Mesodermal cell (in vitro differentiated cells): ENCODE measurements around the gene HOXA3.

ENCODE experiments used
- H3K27ac ChIP-seq: 2 replicates; pipeline ENCODE4 v1.7.0; 2013; ENCODE audit warnings: mild to moderate bottlenecking, low read depth, low read length, moderate library complexity; ENCODE audit not compliant: severe bottlenecking
- H3K36me3 ChIP-seq: 2 replicates; pipeline ENCODE4 v1.7.1; 2013; ENCODE audit warnings: mild to moderate bottlenecking, low read length, moderate library complexity; ENCODE audit not compliant: control insufficient read depth, insufficient read depth
- H3K4me1 ChIP-seq: one replicate; pipeline ENCODE4 v1.7.1; 2013; ENCODE audit warnings: mild to moderate bottlenecking, low read length; ENCODE audit not compliant: insufficient read depth, control insufficient read depth, poor library complexity, severe bottlenecking
- H3K4me3 ChIP-seq: 2 replicates; pipeline ENCODE4 v1.7.0; 2013; ENCODE audit warnings: low read length, control low read depth, mild to moderate bottlenecking; ENCODE audit not compliant: insufficient read depth, poor library complexity, severe bottlenecking; ENCODE audit errors: extremely low read depth
- H3K9me3 ChIP-seq: 2 replicates; pipeline ENCODE4 v1.7.1; 2013; ENCODE audit warnings: mild to moderate bottlenecking, low read length, moderate library complexity; ENCODE audit not compliant: control insufficient read depth
- WGBS, 2 experiments: methylation state at CpG; one replicate each; pipeline ENCODE4 v1.1.5; 2013; ENCODE audit warnings: missing lambda C conversion rate in 2 of 2; ENCODE audit not compliant: insufficient coverage in 2 of 2; 5-methylcytosine and 5-hydroxymethylcytosine counted together

HOXA3 gene

DNA sequence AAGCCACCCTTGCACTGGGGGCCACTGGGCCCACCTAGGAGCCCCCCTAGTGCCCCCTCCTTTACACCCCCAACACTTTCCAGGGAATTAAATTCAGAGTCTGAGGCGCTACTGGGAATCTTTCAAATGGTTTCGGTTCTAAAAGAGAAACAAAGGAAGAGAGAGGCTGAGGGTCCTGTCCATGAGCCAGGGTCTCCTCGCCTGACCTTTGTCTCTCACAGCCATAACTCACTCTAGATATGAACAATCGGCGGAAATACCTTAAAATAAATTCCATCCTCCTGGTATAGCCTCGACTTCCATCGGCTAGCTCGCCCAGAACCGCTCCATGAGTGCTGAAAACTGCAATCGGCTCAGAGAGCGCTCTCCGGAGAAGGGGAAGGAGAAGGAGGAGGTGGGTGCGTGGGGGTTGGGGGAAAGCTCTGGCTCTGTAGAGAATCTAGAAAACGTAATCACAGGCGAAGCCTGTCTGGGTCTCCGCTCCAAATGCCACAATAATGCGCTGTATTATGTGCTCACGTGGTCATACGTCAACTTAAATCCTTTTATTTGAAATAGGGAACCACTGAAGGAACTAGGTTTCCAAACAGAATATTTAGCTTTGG is 34.4 kb downstream of the HOXA3 start:
- Histone ChIP-seq H3K4me1 (peaks cover 10% of the 10 kb centered on the region), H3K36me3 (no peaks in the 10 kb centered on the region), H3K27ac (no peak overlapping the region), H3K4me3 (no peak overlapping the region), H3K9me3 (no peaks in the 10 kb centered on the region)
- 0 to 6% methylated on average over 7 to 10 of the region's 19 CpGs for WGBS, 2 experiments

DNA sequence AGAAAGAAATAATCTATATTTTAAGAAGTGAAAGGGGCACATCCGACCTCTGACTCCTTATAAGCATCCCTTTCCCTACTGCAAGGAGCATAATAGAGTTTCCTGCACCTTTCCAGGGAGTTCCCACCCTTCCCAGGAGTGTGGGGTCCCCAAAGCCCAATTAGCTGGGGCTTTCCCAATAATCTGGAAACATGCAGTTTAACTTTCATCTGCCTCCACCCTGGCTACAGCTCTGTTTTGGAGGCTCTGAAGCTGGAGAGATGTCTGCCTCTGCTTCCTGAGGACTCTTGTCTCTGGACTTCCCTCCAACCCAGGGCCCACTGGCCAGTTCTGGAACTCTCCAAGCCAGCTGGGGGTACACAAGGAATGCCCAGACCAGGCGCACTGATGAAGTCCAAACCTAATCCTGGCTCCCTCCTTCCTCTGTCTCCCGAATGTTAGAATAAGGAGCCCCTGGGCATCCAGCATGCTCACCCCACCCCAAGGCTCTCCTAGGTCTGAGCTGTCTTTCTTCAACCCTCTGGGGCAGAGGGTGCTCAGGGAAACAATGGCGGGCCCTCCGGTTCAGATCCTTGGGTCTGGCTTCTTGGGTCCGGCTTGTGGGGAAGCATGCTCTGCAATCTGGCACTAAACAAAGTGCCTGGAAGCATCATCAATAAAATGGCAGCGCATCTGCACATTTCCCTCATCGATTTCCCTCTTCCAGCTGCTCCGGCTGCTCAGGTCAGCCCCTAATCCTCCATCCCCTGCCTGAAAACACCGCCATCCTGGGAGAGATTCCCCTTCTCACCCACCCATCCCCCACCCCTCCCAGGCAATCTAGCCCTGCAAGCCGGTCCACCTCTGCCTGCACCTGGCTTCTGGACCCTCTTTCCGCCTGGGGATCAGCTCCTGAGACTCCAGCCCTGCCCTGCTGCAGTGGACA is 35.2 kb downstream of the HOXA3 start:
- 9 to 10% methylated on average over 9 to 12 of the region's 12 CpGs for WGBS, 2 experiments
- peaks cover 10% of the 10 kb centered on the region for H3K4me1 ChIP-seq
- H3K27ac ChIP-seq: no peak overlapping the region
- H3K9me3 ChIP-seq: no peaks in the 10 kb centered on the region
- H3K36me3 ChIP-seq: no peaks in the 10 kb centered on the region
- H3K4me3 ChIP-seq: no peak overlapping the region

DNA sequence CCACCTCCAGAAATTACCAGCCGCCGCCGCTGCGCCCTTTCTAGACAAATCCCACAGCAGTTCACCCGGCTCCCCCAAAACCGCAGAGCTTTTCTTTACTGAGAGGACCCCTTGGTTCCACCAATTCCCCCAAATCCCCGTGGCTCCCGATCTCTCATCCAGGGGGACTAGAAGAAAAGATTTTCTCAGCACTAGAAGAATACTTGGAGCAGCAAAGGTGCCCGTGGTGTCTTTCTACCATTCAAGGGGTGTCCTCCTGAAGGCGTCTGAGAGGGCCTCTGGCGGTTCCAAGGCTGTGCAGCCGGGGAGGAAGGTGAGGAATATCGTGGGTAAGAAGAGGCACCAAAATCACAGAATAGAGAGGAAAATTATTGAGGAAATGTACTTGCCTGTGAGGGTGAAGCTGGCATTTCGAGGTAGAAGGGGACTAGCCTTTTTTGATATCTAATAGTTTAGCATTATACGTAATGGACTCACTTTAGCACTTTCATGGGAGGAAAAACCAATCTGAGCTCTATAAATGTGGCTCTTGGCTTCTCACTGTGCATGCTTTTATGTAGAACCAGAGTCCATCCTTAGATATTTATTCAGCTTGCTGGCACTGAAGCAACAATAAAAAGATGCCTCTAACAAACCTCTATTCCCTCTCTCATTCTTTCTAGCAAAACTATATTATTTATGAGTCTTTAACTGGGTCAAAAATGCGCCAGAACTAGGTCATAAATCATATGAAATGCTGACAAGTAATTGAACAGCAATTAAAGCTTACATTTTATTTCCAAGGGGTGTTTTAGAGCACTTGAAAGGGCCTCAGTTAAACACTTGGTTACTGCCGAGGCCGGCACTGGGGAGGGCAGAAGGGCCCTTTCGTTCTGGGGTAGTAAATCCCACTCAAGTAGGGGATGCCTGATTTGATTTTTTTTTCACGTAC is 36.1 kb downstream of the HOXA3 start:
- peaks cover 10% of the 10 kb centered on the region for H3K4me1 ChIP-seq
- H3K36me3 ChIP-seq: no peaks in the 10 kb centered on the region
- WGBS, 2 experiments: 5% methylated on average over 4 to 11 of the region's 20 CpGs
- no peak overlapping the region for H3K27ac ChIP-seq
- peak overlapping the region; percentile 6 for H3K4me3 ChIP-seq
- H3K9me3 ChIP-seq: no peaks in the 10 kb centered on the region

DNA sequence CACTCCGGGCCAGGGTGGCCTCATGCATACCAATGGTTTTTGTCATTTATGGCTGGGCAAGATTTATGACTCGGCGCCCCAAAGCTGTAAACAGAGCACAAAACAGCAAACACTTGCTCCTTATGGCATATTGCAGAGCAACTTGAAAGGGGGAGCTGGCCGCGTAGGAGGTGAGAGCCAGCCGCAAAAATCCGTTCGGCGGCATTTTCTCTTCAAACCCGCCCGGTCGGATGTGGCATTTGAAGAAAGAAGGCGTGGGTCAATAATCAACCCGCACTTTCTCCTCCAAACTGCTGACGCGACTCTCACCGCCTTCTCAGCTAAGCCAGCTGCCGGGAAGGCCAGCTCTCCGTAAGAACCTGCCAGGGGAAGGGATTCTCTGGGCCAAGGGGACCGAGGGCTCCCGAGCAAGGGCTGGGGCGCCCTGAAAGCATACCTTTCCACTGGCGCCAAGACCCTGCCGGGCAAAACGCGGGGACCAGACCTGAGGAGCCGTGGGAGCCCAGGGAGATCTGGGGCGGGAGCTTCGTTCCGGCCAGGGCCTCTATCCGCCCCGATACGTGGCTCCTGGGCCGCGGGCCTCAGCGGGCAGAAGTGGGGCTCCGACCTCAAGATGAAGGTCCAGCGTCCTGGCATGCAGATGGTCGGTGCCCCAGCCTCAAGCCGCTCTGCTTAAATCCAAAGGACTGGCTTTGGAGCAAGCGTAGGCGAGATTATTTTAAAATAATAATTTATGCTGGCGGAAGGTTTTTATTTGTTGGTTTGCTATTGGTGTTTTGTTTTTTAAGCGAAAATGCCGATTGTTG is 37.0 kb downstream of the HOXA3 start:
- Histone ChIP-seq H3K4me1 (peaks cover 17% of the 10 kb centered on the region), H3K36me3 (no peaks in the 10 kb centered on the region), H3K4me3 (peak overlapping the region; percentile 24), H3K9me3 (no peaks in the 10 kb centered on the region), H3K27ac (peak overlapping the region; percentile 71)
- WGBS, 2 experiments: 0 to 1% methylated on average over 35 to 36 of the region's 45 CpGs

DNA sequence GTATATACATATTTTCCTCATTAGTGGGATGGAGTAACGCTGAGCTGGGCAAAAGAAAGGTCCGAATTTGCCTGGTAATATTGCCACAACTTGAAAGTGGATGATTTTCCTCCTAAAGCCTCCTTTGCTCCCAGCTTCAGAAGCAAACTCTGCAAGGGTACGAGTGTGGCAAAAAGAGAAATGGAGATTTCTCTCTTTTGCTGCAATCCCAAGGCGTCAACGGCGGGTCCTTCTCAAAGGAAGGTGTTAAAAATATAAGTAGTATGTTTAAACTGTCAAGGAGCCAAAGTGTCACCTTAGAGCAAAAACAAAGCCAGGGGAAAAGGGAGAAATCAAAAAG is 37.5 kb downstream of the HOXA3 start:
- Histone ChIP-seq H3K4me1 (peaks cover 19% of the 10 kb centered on the region), H3K36me3 (no peaks in the 10 kb centered on the region), H3K4me3 (no peak overlapping the region), H3K9me3 (no peaks in the 10 kb centered on the region), H3K27ac (peak overlapping the region; percentile 71)
- WGBS, 2 experiments: 0 to 16% methylated on average over 3 to 4 of the region's 6 CpGs

DNA sequence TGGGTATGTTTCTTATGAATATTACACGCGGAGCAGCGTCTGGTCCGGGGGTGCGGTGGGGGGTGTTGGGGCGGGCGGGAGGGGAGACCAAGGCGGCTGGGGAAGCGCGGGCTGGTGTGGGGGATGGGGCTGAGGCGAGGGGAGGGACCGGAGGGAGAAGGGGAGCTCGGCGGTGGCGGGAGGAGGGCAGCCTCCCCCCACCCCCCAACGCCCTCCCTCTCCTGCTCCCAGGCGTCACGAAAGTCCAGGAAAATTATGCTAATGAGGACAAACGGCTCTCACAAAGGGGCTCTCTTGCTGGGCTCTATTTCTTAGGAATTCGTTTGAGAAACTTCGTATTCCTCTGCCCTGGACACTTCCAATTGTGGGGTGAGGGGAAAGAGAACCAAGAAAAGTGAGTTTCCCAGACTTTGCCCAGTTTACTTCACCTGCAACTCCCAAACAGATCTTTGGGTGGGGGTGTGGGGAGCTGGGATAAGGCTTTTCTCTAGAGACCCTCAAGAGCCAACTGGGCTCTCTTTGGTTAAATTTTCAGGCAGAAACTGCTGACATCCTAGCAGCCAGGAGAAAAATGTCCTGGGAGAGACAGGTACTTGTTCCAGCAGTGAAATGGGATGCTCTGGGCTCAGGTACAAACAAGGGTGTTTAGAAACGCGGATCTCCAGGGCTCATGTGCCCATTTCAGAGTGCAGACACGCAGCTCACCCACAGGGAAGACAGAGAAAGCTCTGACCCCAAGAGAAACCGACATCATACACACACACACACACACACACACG is 38.2 kb downstream of the HOXA3 start:
- Histone ChIP-seq H3K4me3 (peak overlapping the region; percentile 12), H3K9me3 (no peaks in the 10 kb centered on the region)
- WGBS, 2 experiments: 0% methylated on average over 4 to 5 of the region's 26 CpGs

DNA sequence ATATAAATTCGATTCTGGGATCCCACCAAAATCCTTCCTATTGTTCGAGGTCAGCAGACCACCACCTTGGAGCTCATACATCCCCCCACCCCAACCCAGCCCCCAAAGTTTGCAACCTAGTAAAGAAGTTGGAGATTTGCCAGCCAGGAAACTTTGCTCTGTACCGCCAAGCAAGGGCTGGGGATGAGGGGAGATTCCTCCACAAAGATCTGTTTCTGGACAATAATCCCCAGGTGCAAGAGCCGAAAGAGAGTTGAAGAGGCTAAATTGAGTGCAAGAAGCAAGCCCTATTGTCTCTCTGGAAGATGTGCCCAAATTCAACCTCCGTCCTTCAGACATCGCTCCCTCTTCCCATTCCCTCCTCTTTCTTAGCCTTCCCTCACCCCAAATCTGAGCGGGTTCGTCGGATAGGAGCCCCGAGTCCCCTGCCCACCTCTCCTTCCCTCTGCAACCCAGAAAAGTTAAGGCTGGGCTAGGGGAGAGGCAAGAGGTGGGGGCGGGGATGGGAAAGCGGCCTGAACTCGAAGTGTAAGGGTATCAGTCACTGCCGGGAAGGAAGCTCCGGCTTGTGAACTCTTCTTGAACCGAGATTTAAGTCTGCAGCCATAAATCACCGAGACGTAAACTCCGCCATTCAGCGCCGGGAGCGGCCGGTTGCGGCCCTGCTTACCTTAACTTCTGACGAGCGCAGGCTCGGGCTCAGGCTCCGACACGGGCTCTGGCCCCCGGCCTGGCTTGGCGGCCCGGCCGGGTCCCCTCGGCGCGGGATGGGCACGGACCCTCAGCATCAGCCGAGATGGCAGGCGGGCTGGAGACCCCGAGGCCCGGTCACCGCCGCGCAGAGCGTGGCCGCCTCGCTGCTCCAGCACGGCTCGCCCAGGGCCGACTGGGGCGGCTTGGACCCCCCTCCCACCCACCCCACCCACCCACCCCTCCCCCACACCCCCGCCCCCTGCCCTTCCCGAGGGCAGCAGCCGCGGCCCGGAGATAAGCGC is 39.1 kb downstream of the HOXA3 start:
- H3K27ac ChIP-seq: peak overlapping the region; percentile 77
- H3K9me3 ChIP-seq: no peaks in the 10 kb centered on the region
- H3K4me3 ChIP-seq: peak overlapping the region; percentile 27
- no peaks in the 10 kb centered on the region for H3K36me3 ChIP-seq
- WGBS, 2 experiments: 0 to 1% methylated on average over 21 to 28 of the region's 57 CpGs
- peaks cover 19% of the 10 kb centered on the region for H3K4me1 ChIP-seq

More for the DNA sequence above, 38.2 kb downstream of the HOXA3 start:
- Histone ChIP-seq H3K4me1 (peaks cover 19% of the 10 kb centered on the region), H3K36me3 (no peaks in the 10 kb centered on the region), H3K27ac (peak overlapping the region; percentile 83)

DNA sequence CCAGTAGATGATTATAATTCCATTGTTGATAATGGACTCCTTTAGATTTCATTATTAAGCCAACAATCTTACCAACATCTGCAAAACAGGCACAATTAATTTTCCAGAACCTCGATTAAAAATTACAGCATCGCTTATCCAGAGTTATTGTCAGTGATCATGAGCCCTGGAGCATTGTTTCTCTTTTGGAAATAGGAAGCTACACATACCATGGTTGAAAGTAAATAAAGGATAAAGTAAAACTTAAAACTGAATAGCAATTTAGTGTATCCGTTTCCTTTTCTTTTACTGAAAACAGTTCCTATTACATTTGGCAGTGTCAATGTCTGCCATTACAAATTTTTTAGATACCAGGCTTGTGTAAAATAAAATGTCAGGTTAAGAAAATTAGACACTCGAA is 40.0 kb downstream of the HOXA3 start:
- peaks cover 21% of the 10 kb centered on the region for H3K4me1 ChIP-seq
- WGBS, 2 experiments: no CpG with 5 or more reads among the region's 4 CpGs
- no peak overlapping the region for H3K4me3 ChIP-seq
- H3K9me3 ChIP-seq: no peaks in the 10 kb centered on the region
- no peaks in the 10 kb centered on the region for H3K36me3 ChIP-seq
- H3K27ac ChIP-seq: no peak overlapping the region
